ENCODE measurements around the gene SUSD4.

Gene SUSD4, protein sequence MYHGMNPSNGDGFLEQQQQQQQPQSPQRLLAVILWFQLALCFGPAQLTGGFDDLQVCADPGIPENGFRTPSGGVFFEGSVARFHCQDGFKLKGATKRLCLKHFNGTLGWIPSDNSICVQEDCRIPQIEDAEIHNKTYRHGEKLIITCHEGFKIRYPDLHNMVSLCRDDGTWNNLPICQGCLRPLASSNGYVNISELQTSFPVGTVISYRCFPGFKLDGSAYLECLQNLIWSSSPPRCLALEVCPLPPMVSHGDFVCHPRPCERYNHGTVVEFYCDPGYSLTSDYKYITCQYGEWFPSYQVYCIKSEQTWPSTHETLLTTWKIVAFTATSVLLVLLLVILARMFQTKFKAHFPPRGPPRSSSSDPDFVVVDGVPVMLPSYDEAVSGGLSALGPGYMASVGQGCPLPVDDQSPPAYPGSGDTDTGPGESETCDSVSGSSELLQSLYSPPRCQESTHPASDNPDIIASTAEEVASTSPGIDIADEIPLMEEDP

DNA sequence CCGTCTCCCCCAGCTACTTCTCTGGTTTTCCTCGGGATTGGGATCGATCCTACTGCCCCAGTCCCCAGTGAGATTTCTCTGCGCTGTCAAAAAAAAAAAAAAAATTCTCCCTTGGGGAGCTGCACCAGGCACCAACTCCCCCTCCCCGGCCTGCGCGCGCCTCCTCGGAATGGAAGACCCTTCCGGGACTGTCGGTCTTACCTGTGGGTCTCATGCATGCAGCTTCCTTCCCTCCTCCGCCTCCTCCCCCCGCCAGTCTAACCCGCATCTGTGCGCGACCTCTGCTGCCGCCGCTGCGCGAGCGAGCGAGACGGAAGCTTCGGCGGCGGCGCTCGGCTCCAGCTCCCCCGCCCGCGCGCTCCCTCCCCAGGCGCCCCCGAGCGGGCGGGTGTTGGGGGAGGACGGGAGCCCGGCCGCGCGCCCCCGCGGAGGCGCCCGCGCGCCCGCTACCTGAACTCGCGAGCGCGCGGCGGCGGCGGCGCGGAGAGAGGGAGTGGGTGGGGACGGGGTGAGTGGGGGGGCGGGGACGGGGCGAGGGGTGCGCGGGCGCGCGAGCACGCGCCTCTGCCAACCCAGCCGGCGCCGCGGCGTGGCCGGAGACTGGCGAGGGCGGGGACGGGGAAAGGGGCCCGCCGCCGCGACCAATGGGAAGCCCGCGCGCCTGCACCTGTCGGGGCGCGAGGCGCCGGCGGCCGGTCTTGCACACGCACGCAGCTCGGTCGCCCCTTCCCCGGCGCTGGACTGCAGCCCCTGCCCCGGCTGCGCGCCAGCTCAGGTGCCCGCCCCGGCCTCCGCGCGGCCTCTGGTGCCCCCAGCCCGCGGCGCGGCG, at the start of gene SUSD4:
TSS of gene SUSD4 (minus strand) at position 321 of the 829 bp plus-strand sequence. CDS start 751 bp downstream, outside the sequence.
- no peak for DNase-seq (ENCODE audit: low read depth in 2 of 2)
- peak within 1 kb of the TSS in 1 of 2 donors; percentile 25 for H3K4me3 ChIP-seq (replicated peaks in 1 of 2; ENCODE audit: low read depth in 2 of 2, low read length in 2 of 2)
- TF ChIP-seq, protein P1, sequence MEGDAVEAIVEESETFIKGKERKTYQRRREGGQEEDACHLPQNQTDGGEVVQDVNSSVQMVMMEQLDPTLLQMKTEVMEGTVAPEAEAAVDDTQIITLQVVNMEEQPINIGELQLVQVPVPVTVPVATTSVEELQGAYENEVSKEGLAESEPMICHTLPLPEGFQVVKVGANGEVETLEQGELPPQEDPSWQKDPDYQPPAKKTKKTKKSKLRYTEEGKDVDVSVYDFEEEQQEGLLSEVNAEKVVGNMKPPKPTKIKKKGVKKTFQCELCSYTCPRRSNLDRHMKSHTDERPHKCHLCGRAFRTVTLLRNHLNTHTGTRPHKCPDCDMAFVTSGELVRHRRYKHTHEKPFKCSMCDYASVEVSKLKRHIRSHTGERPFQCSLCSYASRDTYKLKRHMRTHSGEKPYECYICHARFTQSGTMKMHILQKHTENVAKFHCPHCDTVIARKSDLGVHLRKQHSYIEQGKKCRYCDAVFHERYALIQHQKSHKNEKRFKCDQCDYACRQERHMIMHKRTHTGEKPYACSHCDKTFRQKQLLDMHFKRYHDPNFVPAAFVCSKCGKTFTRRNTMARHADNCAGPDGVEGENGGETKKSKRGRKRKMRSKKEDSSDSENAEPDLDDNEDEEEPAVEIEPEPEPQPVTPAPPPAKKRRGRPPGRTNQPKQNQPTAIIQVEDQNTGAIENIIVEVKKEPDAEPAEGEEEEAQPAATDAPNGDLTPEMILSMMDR (IDR thresholded peaks at IDR 0.05; ENCODE audit: low read depth, low read length) = no peak

DNA sequence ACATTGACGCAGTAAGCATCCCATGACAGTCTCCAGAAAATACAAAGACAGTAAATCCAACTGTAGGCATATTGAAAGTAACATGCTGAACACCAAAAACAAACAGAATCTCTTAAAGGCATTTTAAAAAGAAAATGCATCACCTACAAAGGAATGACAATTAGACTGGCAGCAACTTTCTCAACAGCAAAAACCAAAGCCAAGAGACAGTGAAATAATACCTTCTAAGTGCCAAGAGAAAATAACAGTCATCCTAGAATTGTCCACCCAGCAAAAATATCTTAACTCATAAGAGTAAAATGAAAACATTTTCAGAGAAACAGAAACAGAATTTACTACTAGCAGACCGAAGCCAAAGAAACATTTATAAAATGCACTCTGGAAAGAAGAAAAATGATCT, 49.2 kb upstream of the SUSD4 start:
- H3K4me3 ChIP-seq (replicated peaks in 1 of 2; ENCODE audit: low read depth in 2 of 2, low read length in 2 of 2) = no peak overlapping the region
- TF ChIP-seq, protein P1 (IDR thresholded peaks at IDR 0.05; ENCODE audit: low read depth, low read length) = no peak
- no peak for DNase-seq (ENCODE audit: low read depth in 2 of 2)

DNA sequence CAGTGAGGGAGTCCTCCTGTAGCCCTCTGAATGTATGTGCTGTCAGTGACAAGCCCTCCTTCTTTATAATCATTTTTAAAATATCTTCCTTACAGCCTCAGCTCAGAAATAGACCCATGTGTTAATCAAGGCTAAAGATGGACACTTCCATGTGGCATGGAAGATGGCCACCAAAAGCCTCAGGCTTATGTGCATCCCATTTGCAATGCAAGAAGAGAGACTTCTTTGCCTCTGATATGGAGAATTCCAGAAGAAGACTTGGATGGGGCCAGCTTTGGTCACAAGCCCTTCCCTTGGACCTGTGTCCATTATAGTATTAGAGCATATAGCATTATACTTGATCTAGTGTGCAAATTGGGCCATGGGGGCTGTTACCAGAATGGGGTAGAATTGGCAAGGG, 47.7 kb upstream of the SUSD4 start:
- no peak for DNase-seq (ENCODE audit: low read depth in 2 of 2)
- no peak overlapping the region for H3K4me3 ChIP-seq (replicated peaks in 1 of 2; ENCODE audit: low read depth in 2 of 2, low read length in 2 of 2)
- TF ChIP-seq, protein P1 (IDR thresholded peaks at IDR 0.05; ENCODE audit: low read depth, low read length) = no peak

GRCh38 chr1:223411309-223411708, 47.3 kb upstream of the SUSD4 start:
- H3K4me3 ChIP-seq (replicated peaks in 1 of 2; ENCODE audit: low read depth in 2 of 2, low read length in 2 of 2) = no peak overlapping the region
- peak; percentile 17 to 50 for DNase-seq (ENCODE audit: low read depth in 2 of 2)
- TF ChIP-seq, protein P1 (IDR thresholded peaks at IDR 0.05; ENCODE audit: low read depth, low read length) = no peak

DNA sequence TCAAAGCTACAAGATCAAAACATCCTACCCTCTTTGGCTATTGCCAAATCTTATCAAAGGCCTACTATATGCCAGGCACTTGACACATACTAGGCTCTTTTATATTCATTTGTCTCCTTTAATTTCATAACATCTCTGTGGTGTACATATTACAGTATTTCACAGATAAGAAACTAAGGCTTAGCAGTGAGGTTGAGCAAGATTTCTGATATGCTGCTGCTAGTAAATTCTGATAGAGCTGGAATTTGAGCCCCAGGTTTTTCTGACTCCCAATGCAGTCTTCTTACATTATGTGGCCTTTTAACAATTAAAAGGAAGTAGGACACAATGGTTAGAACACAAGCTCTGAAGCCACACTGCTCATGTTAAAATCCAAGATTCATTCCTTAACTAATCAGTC, 46.1 kb upstream of the SUSD4 start:
- H3K4me3 ChIP-seq (replicated peaks in 1 of 2; ENCODE audit: low read depth in 2 of 2, low read length in 2 of 2) = no peak overlapping the region
- TF ChIP-seq, protein P1 (IDR thresholded peaks at IDR 0.05; ENCODE audit: low read depth, low read length) = no peak
- no peak for DNase-seq (ENCODE audit: low read depth in 2 of 2)

DNA sequence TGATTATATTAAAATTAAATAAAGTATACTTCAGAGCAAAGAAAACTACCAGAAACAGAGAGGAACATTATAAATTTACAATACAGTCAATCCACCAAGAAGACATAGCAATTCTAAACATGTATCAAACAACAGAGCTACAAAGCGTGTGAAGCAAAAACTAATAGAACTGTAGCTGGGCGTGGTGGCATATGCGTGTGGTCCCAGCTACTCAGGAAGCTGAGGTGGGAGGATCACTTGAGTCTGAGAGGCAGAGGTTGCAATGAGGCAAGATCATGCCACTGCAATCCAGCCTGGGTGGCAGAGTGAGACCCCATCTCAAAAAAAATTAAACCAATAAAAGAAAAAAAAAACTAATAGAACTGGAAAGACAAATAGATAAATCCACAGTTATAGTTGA, 41.5 kb upstream of the SUSD4 start:
- H3K4me3 ChIP-seq (replicated peaks in 1 of 2; ENCODE audit: low read depth in 2 of 2, low read length in 2 of 2) = no peak overlapping the region
- no peak for DNase-seq (ENCODE audit: low read depth in 2 of 2)
- TF ChIP-seq, protein P1 (IDR thresholded peaks at IDR 0.05; ENCODE audit: low read depth, low read length) = no peak

Measured in cardiac fibroblast (primary cell).